Kidney glomerular epithelial cell (primary cell): ENCODE data around the gene MMAB.

ENCODE experiments used
- DNase-seq: peaks from one replicate; lab custom pipeline; 2025; lab: John Stamatoyannopoulos, UW

Gene MMAB

DNA sequence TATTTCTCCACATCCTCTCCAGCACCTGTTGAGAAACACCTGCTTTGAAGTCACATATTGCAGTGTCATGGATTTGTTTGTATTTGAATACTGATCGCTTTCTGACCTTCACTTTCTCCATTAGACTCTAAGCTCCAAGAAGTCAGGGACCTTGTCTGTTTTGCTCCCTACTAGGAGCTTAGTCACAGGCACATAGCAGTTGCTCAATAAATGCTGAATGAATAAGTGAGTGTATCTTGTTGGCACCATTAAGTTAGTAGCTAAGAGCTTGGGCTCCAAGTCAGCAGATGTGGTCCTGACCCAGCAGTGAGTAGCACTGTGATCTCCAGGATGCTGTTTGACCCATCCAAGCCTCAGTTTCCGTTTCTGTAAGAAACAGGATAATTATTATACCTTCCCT, 10.4 kb upstream of the MMAB start:
- DNase-seq, result no peak

DNA sequence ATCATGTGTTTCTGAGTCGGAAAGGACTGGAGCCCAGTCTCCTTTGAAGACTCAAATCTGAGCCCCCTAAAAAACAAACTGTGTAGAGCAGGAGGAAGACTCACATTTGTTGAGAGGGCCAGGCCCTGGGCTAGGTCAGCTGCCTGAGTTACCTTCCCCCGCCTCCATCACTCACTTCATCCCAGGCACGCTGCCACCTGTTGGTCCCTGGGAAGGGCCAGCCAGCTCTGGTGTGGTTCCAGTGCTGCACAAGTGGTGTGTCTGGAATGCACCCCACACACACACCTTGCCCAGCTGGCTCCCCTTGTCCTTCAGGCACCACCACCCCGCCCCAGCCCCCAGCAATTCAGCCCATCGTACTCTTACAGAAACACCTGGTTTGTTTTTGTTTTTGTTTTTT, 9.3 kb upstream of the MMAB start:
- DNase-seq, result no peak

DNA sequence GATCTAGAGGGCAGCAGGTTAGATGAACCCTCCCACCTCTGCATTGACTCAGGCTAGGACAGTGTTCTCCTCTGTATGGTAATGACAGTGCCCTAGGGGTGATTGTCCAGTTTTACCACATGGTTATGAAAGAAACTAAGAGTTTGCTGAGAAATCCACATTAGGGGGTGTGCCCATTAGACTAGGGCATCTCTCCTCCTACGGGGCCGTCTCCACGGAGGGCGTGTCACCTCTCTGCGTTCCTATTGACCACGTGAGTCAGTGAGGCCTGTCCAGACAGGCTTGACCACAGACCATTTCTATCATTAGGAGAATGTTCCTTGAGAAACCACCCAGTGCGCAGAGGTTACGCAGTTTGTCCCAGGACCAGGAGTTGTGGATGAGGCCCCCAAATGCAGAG, 8.6 kb upstream of the MMAB start:
- no peak for DNase-seq

GRCh38 chr12:109581334-109581691, 8.0 kb upstream of the MMAB start:
- no peak for DNase-seq

DNA sequence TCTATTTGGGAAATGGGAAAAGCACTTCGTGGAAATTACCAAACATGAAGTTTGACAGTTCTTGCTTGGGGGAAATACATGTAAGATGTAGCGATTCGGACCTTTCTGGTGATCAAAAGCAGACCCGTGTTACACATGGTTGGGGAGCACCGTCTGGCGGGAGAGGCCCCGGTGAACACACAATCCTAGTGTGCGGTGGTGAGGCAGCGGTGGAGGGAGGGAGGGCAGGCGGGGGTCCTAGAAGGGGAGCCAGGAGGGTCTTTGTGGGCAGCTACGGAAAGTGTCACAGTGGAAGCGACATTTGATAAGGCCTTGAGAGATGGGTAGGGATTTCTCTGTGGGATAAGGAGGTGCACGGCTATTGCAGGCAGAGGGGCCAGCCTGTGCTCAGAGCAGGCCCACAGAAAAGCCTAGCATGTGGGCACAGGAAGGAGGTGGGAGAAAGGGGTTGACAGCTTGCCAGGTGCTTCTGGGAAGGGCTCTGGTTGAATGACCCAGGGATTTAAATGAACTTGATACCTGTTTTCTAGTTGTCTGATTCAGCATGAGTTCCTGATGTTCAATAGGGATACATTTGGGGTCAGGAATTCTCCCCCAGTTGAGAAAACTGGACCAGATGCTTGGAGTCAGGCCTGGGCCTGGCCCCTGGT, 7.5 kb upstream of the MMAB start:
- DNase-seq, result no peak

DNA sequence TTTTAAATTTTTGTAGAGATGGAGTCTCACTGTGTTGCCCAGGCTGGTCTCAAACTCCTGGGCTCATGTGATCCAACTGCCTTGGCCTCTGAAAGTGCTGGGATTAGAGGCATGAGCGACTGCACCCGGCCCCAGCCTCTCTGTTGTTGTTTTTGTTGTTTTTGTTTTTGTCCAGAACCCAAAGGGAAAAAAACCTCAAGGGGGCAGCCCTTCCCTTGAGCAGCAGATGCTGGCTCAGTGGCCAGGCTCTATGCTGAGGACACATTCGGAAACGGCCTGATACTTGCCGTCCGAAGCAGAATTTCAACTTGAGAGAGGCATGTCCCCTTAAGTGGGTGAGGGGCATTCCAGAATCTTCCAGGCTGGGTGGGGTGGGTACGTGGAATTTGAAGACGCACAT, 7.0 kb upstream of the MMAB start:
- no peak for DNase-seq

GRCh38 chr12:109579639-109580038, 6.3 kb upstream of the MMAB start:
- no peak for DNase-seq

DNA sequence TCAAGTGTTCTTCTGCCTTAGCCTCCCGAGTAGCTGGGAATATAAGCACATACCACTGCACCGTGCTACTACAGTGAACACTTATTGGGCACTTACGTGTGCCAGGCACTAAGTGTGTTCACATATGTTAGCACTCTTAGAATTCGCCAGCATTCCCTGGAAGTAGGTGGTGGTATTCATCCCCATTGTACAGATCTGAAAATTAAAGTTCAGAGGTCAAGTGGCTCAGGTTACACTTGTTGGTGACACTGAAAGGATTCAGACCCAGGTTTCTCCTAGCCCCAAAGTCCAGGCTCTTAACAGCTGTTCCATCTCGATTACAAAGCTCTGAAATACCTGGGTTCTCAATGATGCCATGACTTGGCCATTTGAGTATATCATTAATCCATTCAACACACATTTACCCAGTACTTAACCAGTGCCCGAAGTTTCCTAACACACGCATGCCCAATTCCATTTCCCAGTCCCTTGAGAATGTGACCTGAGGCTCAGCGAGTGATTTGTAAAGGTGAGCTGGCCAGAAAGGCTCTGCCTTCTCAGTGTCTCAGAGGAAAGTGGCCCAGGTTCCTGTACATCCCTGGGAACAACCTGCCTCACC, 5.1 kb upstream of the MMAB start:
- DNase-seq, result no peak

- DNase-seq, result no peak
Observed at GRCh38 chr12:109577311-109577710, 4.0 kb upstream of the MMAB start.

- no peak for DNase-seq
Observed at GRCh38 chr12:109575683-109576082, 2.4 kb upstream of the MMAB start.

DNA sequence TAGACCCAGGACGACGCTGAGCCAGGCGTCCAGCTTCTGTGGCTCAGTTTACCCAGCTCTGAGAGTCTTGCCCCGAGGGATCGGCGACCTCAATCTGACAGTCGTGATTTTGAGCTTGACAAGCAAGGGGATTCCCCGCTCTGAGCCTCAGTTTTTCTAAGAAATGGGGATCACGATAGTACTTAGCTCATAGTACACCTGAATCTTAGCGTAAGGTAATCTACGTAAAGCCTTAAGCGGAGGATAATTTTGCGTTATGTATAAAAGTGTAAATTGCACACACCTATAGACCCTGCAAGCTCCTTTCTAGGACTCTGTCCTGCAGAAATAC, 575 bp upstream of the MMAB start:
- DNase-seq, result no peak

DNA sequence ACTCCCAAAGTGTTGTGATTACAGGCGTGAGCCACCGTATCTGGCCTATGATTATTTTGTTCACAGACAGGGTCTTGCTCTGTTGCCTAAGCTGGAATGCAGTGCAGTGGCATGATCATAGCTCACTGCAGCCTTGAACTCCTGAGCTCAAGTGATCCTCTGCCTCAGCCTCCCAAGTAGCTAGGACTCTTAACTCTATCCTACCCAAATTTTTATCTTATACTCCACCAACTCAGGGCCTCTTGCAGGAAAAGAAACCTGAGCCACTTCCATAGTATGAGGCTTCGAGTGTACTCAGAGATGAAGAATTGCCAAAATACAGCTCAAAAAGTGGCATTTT, 828 bp downstream of the MMAB start:
- DNase-seq, result no peak

- DNase-seq, result no peak
Observed at GRCh38 chr12:109571773-109572505, 1.4 kb downstream of the MMAB start.

DNA sequence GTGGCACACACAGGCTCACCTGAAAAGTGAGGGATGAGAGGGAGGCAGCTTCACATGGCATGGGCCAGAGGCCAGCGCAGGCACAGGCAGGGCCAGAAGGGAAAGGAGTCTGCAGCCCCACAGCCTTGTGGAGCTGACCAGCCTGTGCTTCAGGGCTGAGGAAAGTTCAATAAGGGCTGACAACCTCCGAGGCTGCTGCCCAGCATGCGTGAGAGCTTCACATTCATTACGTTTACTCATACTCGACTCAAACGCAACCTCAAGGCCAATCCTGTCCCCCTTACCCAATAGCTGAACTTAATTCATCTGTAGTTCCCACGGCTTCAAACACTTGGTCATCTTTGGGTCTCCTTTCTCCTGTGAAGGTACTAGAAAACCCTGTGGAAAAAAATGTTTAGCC, 4.8 kb downstream of the MMAB start:
- no peak for DNase-seq

DNA sequence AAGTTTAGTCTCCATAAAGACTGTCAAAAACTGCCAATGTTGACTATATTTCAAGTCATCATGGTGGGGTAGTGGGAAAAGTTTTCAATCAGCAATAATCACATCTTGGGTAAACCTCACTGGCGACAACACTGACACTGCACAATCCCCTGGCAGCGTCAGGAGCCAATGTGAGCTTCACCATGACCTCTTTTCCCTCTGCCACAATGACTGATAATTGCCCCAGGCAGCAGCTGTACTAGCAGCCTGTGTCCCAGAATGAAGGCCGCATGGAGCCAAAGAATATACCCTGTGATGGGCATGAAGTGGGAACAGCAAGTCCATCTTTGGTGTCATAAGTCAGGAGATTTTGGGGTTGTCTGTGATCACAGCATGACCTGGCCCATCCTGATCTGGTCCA, 5.3 kb downstream of the MMAB start:
- no peak for DNase-seq

GRCh38 chr12:109567296-109567695, 6.0 kb downstream of the MMAB start:
- no peak for DNase-seq

- no peak for DNase-seq
Observed at GRCh38 chr12:109566424-109566823, 6.9 kb downstream of the MMAB start.

GRCh38 chr12:109563291-109564284, 9.7 kb downstream of the MMAB start:
- DNase-seq, result no peak

DNA sequence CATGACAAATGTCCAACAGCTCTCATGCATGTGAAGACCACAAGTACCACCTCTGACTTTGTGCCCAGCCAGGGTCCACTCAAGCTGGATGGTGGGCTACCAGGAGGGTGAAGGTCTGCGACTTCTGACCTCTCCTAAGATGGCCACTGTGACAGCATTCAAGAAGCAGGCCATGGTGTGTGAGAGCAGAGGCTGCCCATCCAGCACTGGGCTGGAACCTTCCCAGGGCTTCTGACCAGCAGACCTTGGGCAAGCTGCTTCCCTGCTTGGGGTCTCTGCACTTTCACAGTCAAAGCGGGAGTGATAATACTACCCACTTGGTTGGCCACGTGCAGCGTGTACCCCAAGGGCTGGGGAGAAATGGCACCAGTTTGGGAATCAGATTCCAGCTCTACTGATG, 10.4 kb downstream of the MMAB start:
- DNase-seq, result no peak

DNA sequence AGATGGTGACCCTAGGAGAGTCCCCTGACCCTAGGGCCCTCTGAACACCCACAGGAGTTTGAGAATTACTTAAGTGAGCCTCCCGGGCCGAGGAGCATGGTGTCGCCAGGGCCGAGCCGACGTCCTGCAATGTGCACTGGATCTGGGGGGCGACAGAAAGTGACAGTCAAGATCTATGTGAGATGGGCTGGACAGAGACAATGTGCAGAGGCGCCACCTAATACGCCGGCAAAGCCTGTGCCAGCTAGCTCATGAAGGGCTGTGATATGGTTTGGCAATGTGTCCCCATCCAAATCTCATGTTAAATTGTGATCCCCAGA, 11.6 kb downstream of the MMAB start:
- no peak for DNase-seq

- no peak for DNase-seq
Observed at GRCh38 chr12:109560867-109561710, 12.2 kb downstream of the MMAB start.

DNA sequence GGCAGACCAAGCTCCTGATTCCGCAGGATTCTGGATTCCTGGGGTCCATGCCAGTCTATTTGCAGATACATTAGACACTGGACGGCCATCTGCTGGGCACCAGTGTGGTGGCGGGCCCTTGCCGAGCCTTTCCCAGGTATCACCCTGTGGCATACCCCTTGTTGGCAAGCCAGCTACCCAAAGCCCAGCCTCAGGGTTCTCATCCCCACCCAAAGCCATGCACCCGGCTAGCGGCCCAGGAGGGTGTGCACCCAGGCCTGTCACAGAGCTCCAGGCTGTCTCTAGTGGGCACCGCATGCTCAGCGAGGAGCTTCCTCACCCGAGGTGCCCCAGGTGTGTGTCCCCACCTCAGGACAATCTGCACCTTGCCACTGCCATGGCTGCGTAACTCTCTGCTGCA, 13.7 kb downstream of the MMAB start:
- DNase-seq, result no peak
